ENCODE results near the gene SKA1. TPM values are rescaled to one million over a fixed set of nuclear protein-coding genes. Genes with fewer than 3 reads are reported as not detected.

SKA1 gene
- total RNA-seq, 1 experiment from 2014 or later: 20.6 TPM

- Mint-ChIP-seq H3K36me3 (ENCODE audit: insufficient read depth in 1 of 3, low read depth in 3 of 3) (peaks cover 0 to 19% (median 14%) of the 10 kb centered on the region in 3 experiments; a peak in 5 of 7 replicates), H3K9me3 (0 out of 5 replicates have a peak, but pooled peaks cover 0 to 3% of the 10 kb centered on the region in 2 experiments), H3K4me3 (no peak overlapping the region), H3K4me1 (peaks cover 20% of the 10 kb centered on the region in 2 experiments), H3K27me3 (ENCODE audit: low read depth) (no peaks in the 10 kb centered on the region), H3K27ac (no peak overlapping the region)
- no peak overlapping the region for H4K91ac ChIP-seq (ENCODE audit: insufficient read length, low read depth, low read length)
- no peak overlapping the region for H2BK120ac ChIP-seq (ENCODE audit: low read depth, low read length, poor library complexity, severe bottlenecking)
- H3T11ph ChIP-seq (ENCODE audit: low read length): no peak overlapping the region
- no peaks in the 10 kb centered on the region for H3K79me2 ChIP-seq (ENCODE audit: insufficient read depth, low read length)
- no peak overlapping the region for H4K5ac ChIP-seq (ENCODE audit: insufficient read length, low read depth, low read length)
- no peak overlapping the region for H2BK12ac ChIP-seq (ENCODE audit: insufficient read length, low read depth, low read length)
- H3K9me3 ChIP-seq (ENCODE audit: control insufficient read depth, low read depth, low read length): no peaks in the 10 kb centered on the region
- H3K14ac ChIP-seq (ENCODE audit: insufficient read depth, low read length): no peak overlapping the region
- no peak overlapping the region for H3K56ac ChIP-seq (ENCODE audit: insufficient read length, low read depth, low read length)
- no peak overlapping the region for H3K23ac ChIP-seq (ENCODE audit: insufficient read length, low read depth, low read length)
- H3K27ac ChIP-seq (ENCODE audit: insufficient read length, low read depth, low read length): no peak overlapping the region
- peaks cover 4% of the 10 kb centered on the region for H3K23me2 ChIP-seq (ENCODE audit: insufficient read length, low read depth, low read length, poor library complexity, severe bottlenecking)
- H3K4ac ChIP-seq (ENCODE audit: low read depth, low read length): no peak overlapping the region
- no peak overlapping the region for H3K9ac ChIP-seq (ENCODE audit: extremely low read depth, insufficient read length, low read length)
- no CpG with 5 or more reads among the region's 5 CpGs for WGBS (ENCODE audit: extremely low coverage, insufficient read length, low lambda C conversion rate)
- H2BK20ac ChIP-seq (ENCODE audit: low read depth, low read length, poor library complexity, severe bottlenecking): no peak overlapping the region
- H2BK15ac ChIP-seq (ENCODE audit: low read depth, low read length): no peak overlapping the region
- H2AFZ ChIP-seq (ENCODE audit: low read length): no peak overlapping the region
- no peaks in the 10 kb centered on the region for H3K79me1 ChIP-seq (ENCODE audit: insufficient read depth, low read depth, low read length, poor library complexity, severe bottlenecking)
- no peaks in the 10 kb centered on the region for H3K4me1 ChIP-seq (ENCODE audit: insufficient read depth, low read length)
- no peak overlapping the region for H3K4me2 ChIP-seq (ENCODE audit: insufficient read depth, insufficient read length, low read length)
- no peak overlapping the region for H2BK5ac ChIP-seq (ENCODE audit: insufficient read length, low read length)
- no peak overlapping the region for H2AK5ac ChIP-seq (ENCODE audit: insufficient read length, low read length)
- no peak for DNase-seq
- TF ChIP-seq, protein P1, sequence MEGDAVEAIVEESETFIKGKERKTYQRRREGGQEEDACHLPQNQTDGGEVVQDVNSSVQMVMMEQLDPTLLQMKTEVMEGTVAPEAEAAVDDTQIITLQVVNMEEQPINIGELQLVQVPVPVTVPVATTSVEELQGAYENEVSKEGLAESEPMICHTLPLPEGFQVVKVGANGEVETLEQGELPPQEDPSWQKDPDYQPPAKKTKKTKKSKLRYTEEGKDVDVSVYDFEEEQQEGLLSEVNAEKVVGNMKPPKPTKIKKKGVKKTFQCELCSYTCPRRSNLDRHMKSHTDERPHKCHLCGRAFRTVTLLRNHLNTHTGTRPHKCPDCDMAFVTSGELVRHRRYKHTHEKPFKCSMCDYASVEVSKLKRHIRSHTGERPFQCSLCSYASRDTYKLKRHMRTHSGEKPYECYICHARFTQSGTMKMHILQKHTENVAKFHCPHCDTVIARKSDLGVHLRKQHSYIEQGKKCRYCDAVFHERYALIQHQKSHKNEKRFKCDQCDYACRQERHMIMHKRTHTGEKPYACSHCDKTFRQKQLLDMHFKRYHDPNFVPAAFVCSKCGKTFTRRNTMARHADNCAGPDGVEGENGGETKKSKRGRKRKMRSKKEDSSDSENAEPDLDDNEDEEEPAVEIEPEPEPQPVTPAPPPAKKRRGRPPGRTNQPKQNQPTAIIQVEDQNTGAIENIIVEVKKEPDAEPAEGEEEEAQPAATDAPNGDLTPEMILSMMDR (conservative IDR thresholded peaks at IDR 0.05): no peak
- no peaks in the 10 kb centered on the region for H3K27me3 ChIP-seq (ENCODE audit: insufficient read depth, low read length)
- no peaks in the 10 kb centered on the region for H4K20me1 ChIP-seq (ENCODE audit: control insufficient read depth, insufficient read depth, insufficient read length)
- H4K8ac ChIP-seq (replicated peaks; ENCODE audit: insufficient read length, low read depth, low read length): no peak overlapping the region
- H3K18ac ChIP-seq (ENCODE audit: insufficient read length, low read depth, low read length): no peak overlapping the region
Measured at GRCh38 chr18:50377061-50377798, 2.4 kb downstream of the SKA1 start.
